GOT3 (cell line): ENCODE measurements around the gene GIMAP4.
"Not testable (repeated sequence)": the region's sequence is repeated elsewhere in the genome, so short reads cannot be mapped to it uniquely, and the experiment has no call there.

Source experiments
- DNase-seq: peaks from one replicate; lab custom pipeline; 2025; ENCODE audit warnings: mixed read lengths; lab: John Stamatoyannopoulos, UW

Gene GIMAP4

GRCh38 chr7:150580638-150581394, 13.6 kb downstream of the GIMAP4 start:
- no peak for DNase-seq

GRCh38 chr7:150585199-150585598, 18.0 kb downstream of the GIMAP4 start:
- no peak for DNase-seq

GRCh38 chr7:150586068-150586784, 19.0 kb downstream of the GIMAP4 start:
- no peak for DNase-seq

- DNase-seq, result no peak
Measured at GRCh38 chr7:150586785-150587152, 19.6 kb downstream of the GIMAP4 start.

- DNase-seq, result no peak
Measured at GRCh38 chr7:150587551-150587950, 20.4 kb downstream of the GIMAP4 start.

GRCh38 chr7:150594805-150595204, 27.6 kb downstream of the GIMAP4 start:
- no peak for DNase-seq

GRCh38 chr7:150595361-150595760, 28.2 kb downstream of the GIMAP4 start:
- DNase-seq, result no peak

GRCh38 chr7:150603600-150603999, 36.4 kb downstream of the GIMAP4 start:
- DNase-seq, result not testable (repeated sequence)

- no peak for DNase-seq
Measured at GRCh38 chr7:150610233-150610632, 43.0 kb downstream of the GIMAP4 start.

- DNase-seq, result no peak
Measured at GRCh38 chr7:150612925-150613324, 45.7 kb downstream of the GIMAP4 start.

GRCh38 chr7:150613880-150614279, 46.7 kb downstream of the GIMAP4 start:
- DNase-seq, result no peak

GRCh38 chr7:150614426-150614825, 47.2 kb downstream of the GIMAP4 start:
- not testable (repeated sequence) for DNase-seq

- DNase-seq, result not testable (repeated sequence)
Measured at GRCh38 chr7:150615221-150615755, 48.1 kb downstream of the GIMAP4 start.

- DNase-seq, result no peak
Measured at GRCh38 chr7:150620061-150620460, 52.9 kb downstream of the GIMAP4 start.

- no peak for DNase-seq
Measured at GRCh38 chr7:150620617-150621371, 53.6 kb downstream of the GIMAP4 start.

GRCh38 chr7:150621376-150621775, 54.2 kb downstream of the GIMAP4 start:
- no peak for DNase-seq
